GM12801 (cell line): ENCODE measurements around the gene ARHGAP22.

ENCODE experiments used
- TF ChIP-seq, protein P1 (sequence below): IDR thresholded peaks from one replicate; pipeline ENCODE4 v1.5.1; 2011; ENCODE audit warnings: control low read depth; ENCODE audit not compliant: insufficient read length; ENCODE audit errors: extremely low read depth

The ARHGAP22 gene

DNA sequence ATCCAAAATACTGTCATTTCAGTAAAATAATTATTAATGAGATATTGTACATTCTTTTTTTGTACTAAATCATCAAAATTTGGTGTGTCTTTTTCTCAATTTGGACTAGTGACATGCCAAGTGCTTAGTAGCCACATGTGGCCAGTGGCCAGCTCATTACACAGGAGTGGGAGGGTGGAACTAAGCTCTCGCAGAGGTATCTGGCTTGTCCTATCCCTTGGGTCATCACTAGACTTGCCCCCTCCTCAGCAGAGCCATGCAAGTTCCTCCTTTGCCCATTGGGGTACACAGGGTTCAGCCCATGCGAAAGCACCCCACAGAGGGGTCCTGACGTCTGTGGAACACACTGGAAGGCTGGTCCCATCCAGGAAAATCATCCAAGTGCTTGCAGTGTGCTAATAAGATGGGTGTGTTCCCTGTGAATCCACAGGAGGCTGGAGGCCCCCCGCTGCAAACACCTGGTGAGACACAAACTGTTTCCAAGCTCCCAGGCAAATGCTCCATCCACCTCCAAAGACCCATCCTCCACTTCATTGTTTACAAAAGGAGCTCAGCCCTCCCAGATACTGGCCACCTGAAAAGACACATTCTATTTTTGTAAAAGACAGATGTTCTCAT, 1.3 kb downstream of the ARHGAP22 start:
- TF ChIP-seq, protein P1, sequence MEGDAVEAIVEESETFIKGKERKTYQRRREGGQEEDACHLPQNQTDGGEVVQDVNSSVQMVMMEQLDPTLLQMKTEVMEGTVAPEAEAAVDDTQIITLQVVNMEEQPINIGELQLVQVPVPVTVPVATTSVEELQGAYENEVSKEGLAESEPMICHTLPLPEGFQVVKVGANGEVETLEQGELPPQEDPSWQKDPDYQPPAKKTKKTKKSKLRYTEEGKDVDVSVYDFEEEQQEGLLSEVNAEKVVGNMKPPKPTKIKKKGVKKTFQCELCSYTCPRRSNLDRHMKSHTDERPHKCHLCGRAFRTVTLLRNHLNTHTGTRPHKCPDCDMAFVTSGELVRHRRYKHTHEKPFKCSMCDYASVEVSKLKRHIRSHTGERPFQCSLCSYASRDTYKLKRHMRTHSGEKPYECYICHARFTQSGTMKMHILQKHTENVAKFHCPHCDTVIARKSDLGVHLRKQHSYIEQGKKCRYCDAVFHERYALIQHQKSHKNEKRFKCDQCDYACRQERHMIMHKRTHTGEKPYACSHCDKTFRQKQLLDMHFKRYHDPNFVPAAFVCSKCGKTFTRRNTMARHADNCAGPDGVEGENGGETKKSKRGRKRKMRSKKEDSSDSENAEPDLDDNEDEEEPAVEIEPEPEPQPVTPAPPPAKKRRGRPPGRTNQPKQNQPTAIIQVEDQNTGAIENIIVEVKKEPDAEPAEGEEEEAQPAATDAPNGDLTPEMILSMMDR, result no peak

DNA sequence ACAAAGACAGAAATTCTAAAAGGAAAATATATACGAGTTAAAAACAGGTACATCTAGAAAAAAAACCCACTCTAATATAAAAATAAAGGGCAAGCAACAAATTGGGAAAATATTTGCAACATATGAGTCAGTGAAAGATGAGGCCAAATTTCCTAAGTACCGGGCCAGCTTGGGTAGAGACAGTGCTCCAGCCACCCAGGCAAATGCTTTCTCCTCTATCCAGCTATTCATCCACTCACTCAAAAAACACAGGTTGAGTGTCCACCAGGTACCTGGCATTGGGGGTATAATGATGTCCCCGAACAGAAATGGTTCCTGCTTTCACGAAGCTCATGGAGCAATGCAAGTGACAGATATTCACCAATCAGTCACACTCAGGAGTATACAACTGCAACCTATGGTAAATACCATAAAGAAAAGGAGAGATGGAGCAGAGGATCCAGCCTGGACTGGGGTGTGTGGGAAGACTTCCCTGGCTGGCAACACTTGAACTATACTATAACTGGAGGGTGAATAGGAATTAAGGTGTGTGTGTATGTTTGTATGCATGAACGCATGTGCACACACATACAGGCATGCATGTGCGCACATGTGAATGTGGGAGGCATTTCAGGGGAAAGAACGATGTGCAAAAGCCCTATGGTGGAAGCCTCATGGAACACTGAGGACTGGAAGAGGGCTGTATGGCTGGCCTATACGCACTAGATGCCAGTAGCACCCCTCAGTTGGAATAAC, 2.3 kb downstream of the ARHGAP22 start:
- TF ChIP-seq, protein P1, result no peak

DNA sequence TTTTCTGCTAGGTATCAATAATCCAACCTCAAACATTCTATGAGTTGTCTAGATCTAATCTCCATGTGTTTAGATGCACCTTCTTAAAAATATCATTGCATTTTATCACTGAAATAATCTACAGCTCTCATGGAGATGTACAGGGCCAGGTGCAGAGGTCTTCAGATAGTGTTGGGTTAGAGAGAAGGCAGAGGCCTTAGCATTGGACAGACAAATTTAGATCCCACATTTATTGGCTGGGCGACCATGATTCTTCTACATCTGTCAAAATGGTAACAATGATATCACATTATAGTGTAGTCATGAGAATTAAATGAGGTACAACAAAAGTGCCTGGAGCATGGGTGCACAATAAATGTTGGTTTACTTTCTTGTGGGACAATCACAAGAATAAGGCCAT, 3.1 kb downstream of the ARHGAP22 start:
- TF ChIP-seq, protein P1, result no peak

DNA sequence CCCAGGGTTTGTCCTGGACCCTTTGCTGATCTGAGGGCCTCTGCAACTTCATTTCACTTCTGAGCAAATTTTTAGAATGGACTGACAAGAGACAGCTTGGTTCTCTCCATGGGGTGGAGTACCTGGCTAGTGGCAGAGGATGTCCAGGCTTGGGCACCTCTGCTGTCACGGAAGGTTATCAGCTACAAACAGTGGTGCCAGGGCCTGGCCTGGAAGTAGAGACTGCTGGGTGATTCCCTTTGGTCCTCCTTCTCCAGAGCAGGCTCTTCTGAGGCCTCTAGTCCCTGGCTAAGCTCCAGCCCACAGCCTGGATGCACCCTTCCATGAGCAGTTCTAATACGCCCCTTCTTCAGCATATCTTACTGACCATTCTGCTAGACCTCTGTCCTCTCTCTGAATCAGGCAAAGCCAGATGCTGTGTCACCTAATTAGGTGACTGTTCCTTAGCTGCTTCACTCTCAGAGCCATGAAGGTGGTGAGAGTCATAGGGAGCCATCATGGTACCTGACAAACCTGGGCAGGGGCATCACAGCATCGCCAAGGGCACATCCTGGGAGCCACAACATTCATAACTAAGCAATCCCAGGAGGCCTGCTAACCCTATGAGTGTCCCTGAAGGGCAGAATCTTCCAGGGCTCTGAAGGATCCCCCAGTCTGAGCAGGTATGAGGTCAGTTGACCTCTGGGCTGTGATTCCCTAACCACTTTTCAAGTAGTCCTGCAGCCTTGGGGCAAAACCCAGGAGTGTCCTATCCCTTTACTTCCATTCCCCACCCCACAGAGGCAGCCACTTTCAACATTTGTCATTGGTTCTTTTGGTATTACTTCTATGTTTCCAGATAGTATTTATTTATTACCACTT, 4.0 kb downstream of the ARHGAP22 start:
- TF ChIP-seq, protein P1, result no peak

DNA sequence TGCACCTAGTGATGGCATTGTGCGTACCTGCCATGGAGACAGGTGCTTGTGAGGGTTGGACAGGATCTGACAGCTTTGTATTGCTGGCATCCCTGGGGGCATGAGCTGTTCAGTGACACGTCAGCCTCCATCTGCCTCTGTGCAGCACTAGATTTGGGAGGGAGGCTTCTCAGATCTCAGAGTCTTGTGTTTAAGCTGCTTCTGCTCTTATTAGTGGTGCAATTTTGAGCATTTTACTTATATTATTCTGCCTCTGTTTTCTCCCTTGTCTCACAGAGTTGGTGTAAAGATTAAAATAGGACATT, 5.1 kb downstream of the ARHGAP22 start:
- TF ChIP-seq, protein P1, result no peak

DNA sequence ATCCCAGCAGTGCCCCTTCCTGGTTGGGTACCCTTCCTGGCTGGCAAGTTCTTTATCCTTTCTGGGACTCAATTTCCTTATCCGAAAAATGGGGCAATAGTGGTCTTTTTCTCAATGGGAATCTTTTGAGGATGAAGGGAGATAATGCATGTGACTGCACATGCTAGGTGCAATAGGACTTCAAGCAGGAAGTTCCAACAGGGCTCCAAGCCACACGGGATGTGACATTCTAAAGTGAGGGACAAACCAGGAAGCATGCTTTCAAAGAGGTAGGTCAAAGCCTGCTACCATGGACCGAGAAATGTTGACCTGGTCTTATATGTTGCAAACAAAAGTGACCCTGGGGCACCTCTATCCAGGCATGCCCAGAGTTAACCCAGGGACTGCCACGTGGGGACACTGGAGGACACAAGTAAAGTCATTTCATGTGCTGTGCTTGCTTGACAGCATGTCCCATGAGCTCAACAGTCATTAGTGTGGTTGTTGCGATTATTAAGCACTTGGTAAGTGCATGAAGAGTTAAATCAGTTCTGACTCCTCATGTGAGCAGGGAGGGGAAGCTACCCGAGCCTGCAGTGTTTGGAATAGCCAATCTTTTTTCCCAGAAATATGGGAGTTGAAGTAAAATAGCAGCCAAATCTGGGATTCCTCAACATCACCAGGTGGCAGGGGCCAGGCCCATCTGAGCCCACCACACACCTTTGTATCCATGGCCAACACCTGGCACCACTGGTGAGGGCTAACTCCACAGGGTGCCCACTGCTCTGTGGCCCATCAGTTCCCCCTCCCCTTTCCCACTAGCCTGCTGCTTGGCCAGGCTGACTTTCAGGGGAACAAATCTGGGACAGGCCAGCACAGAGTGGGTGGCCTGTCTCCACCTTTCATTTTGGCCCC, 5.7 kb downstream of the ARHGAP22 start:
- TF ChIP-seq, protein P1, result no peak
